NB4 (cell line): ENCODE data around the gene NEB.

Experiments
- CTCF ChIP-seq: IDR thresholded peaks from one replicate; pipeline ENCODE4 v1.5.1; 2012; ENCODE audit warnings: low read depth, low read length
- TF ChIP-seq, protein P1 (sequence below): IDR thresholded peaks from 2 replicates; pipeline ENCODE4 v1.6.1; 2011; ENCODE audit warnings: low read depth, low read length

DNA sequence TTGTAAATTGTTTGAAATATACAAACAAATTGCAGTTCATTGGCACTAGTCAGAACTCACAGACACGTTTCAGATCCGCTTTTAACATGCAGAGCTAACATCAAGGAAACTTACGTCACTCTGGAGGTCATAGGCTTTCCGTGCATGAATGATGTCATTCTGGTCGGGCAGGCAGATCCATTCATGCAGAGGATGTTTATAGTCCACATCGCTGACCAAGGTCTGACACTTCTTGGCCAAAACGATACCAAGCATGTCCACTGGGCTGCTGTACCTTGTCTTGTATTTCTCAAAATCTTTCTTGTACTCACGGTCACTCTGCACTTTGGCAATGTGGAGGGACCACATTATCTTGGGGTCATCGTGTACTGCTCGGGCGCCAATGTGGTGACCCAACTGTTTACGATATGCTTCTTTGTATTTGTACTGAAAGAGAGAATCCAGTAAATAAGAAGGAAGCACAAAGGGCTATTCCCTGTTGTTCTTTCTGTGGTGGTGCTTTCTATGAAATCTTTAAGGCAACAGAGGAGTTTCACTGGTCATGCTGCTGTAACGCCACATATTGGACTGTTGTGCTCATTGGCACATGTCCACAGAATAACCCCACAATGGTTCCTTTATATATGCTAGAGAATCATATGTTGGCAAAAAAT lies 114.8 kb downstream of the NEB start:
- TF ChIP-seq, protein P1, sequence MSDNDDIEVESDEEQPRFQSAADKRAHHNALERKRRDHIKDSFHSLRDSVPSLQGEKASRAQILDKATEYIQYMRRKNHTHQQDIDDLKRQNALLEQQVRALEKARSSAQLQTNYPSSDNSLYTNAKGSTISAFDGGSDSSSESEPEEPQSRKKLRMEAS = no peak
- TF ChIP-seq CTCF = no peak
